Spleen (tissue), 11 donors: ENCODE measurements around the gene RNF43. TPM values are rescaled to one million over a fixed set of nuclear protein-coding genes. Genes with fewer than 3 reads are reported as not detected.

Experiments
- DNase-seq: peaks from one replicate; pipeline ENCODE4 v3.0.0-alpha.2; 2020
- H3K27ac ChIP-seq, 8 donors: fragments of 200-600 bp; sonication (generic) in 7 of 8; 1 replicate in 4 of 8; 2 replicates in 4 of 8; pipeline versions ENCODE4 v1.5.0 to v1.8.0; 2016 to 2021; ENCODE audit warnings: inconsistent platforms in 4 of 8, mild to moderate bottlenecking in 4 of 8, moderate library complexity in 1 of 8
- H3K27me3 ChIP-seq, 7 donors: fragments of 200-600 bp; sonication (generic) in 6 of 7; replicated peaks in 1 of 7; 1 replicate in 4 of 7; 2 replicates in 3 of 7; pipeline versions ENCODE4 v1.5.0 to v1.8.0; 2016 to 2021; ENCODE audit warnings: inconsistent platforms in 3 of 7, mild to moderate bottlenecking in 1 of 7
- H3K36me3 ChIP-seq, 6 donors: fragments of 200-600 bp; sonication (generic) in 5 of 6; 1 replicate in 4 of 6; 2 replicates in 2 of 6; pipeline versions ENCODE4 v1.5.0 to v1.8.0; 2016 to 2021; ENCODE audit warnings: inconsistent platforms in 2 of 6
- H3K4me1 ChIP-seq, 6 donors: fragments of 200-600 bp; sonication (generic) in 5 of 6; 1 replicate in 3 of 6; 2 replicates in 3 of 6; pipeline versions ENCODE4 v1.5.0 to v1.8.0; 2016 to 2021; ENCODE audit warnings: inconsistent platforms in 3 of 6
- H3K4me3 ChIP-seq, 8 donors: fragments of 200-600 bp; sonication (generic) in 7 of 8; 1 replicate in 4 of 8; 2 replicates in 4 of 8; pipeline versions ENCODE4 v1.5.0 to v1.8.0; 2016 to 2021; ENCODE audit warnings: inconsistent platforms in 4 of 8, mild to moderate bottlenecking in 4 of 8, moderate library complexity in 2 of 8
- H3K9me3 ChIP-seq, 8 donors: fragments of 200-600 bp; sonication (generic) in 7 of 8; 1 replicate in 4 of 8; 2 replicates in 4 of 8; pipeline versions ENCODE4 v1.5.0 to v1.8.0; 2016 to 2021; ENCODE audit warnings: inconsistent platforms in 4 of 8
- CTCF ChIP-seq, 11 experiments: fragments of 200-600 bp in 7 of 11; fragments of 450-650 bp in 4 of 11; sonication (generic) in 4 of 11; IDR thresholded peaks in 8 of 11; conservative IDR thresholded peaks in 3 of 11; 1 replicate in 7 of 11; 2 replicates in 4 of 11; pipeline versions ENCODE4 v1.4.0 to v1.8.0; 2016 to 2021; ENCODE audit warnings: antibody characterized with exemption in 11 of 11, inconsistent platforms in 4 of 11, mild to moderate bottlenecking in 1 of 11
- POLR2A ChIP-seq, 3 donors: fragments of 450-650 bp; IDR thresholded peaks; one replicate each; pipeline ENCODE4 v1.5.1; 2017; ENCODE audit warnings: antibody characterized with exemption in 3 of 3, mild to moderate bottlenecking in 1 of 3
- POLR2AphosphoS5 ChIP-seq, 3 donors: sonication (generic); formaldehyde crosslinking; IDR thresholded peaks; one replicate each; pipeline ENCODE4 v1.5.1; 2017; ENCODE audit warnings: antibody characterized with exemption in 3 of 3
- WGBS, 5 donors: extraction: QIAGEN DNeasy Blood & Tissue Kit in 3 of 5; methylation state at CpG; one replicate each; pipeline versions ENCODE4 v1.1.5 to v1.1.7; 2013 to 2018; 5-methylcytosine and 5-hydroxymethylcytosine counted together
- intact Hi-C: fragments of 100-400 bp; cut with DNase I; formaldehyde crosslinking; loops from one replicate; pipeline ENCODE4 v1.15.0; 2023; ENCODE audit warnings: low total_unique reads
- polyA plus RNA-seq, 3 donors: library from polyadenylated mRNA; stranded (reverse); fragments of 200-250 nt; gene quantifications; one replicate each; pipeline ENCODE4 v1.2.1, GENCODE V29; 2013
- total RNA-seq, 7 donors: library from RNA; depleted of rRNA in 3 of 7; stranded (reverse); fragments of >200 nt in 3 of 7; fragmentation: NEBNext Ultra II Directional in 4 of 7; extraction: Animal tissue kit (Norgen Biotek cat#: 25700) in 4 of 7; gene quantifications; one replicate each; pipeline versions ENCODE4 v1.1.0 to v1.2.1, GENCODE V29; 2016 to 2021
- donor health status: healthy with polysubstance abuse.
- donor health status: DM: no; HTN: no; CAD: no; lungs with moderate emphysema.
- donor health status: DM: no; HTN: no; CAD: no.
- donor health status: Bipolar disorder and iron deficiency.
- donor health status: healthy.
- donor health status: DM: no; HTN: no; CAD: no.
- donor health status: DM: yes; HTN: yes; CAD: no.

Gene RNF43
- total and polyA plus RNA-seq, 10 donors, result 0.38 to 1.8 (median 0.71) TPM

- Histone ChIP-seq H3K9me3 (no peaks in the 10 kb centered on the region), H3K4me3 (no peak overlapping the region), H3K4me1 (no peaks in the 10 kb centered on the region), H3K36me3 (no peaks in the 10 kb centered on the region), H3K27me3 (no peaks in the 10 kb centered on the region), H3K27ac (no peak overlapping the region)
- no peak for TF ChIP-seq POLR2AphosphoS5 (IDR thresholded peaks at IDR 0.05)
- TF ChIP-seq CTCF (IDR thresholded peaks at IDR 0.05 in 8 of 11, conservative IDR thresholded peaks at IDR 0.05 in 3 of 11), result no peak
- TF ChIP-seq POLR2A (IDR thresholded peaks at IDR 0.05), result no peak
- intact Hi-C loops, result no loop called here
- no peak for DNase-seq
Observed at GRCh38 chr17:58402047-58402446, 15.3 kb downstream of the RNF43 start.

DNA sequence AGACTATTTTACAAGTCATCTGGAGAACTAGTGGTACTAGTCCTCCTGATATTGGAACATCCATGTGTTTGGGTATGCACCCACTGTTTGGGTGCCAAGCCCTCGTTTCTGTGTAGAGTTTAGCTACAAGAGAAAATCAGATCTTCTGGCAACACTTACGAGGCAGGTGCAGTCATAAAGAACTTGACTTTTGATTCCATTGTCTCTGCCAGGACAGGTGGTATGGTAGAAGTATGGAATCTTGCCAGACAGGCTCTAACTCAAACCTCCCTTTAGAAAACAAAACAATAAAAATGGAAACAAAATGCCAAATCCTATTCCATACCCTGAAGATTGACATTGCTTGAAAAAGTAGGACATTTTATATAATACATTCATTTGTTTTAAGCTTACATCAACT, 16.0 kb downstream of the RNF43 start:
- Histone ChIP-seq H3K27me3 (no peaks in the 10 kb centered on the region), H3K27ac (no peak overlapping the region), H3K36me3 (no peaks in the 10 kb centered on the region), H3K9me3 (no peaks in the 10 kb centered on the region), H3K4me3 (no peak overlapping the region), H3K4me1 (no peaks in the 10 kb centered on the region)
- DNase-seq, result no peak
- WGBS, 5 donors, result 70 to 89% (median 86%) methylated on average over 2 of the region's 2 CpGs
- intact Hi-C loops, result no loop called here
- TF ChIP-seq POLR2AphosphoS5 (IDR thresholded peaks at IDR 0.05) (no peak), POLR2A (IDR thresholded peaks at IDR 0.05) (no peak), CTCF (IDR thresholded peaks at IDR 0.05 in 8 of 11, conservative IDR thresholded peaks at IDR 0.05 in 3 of 11) (no peak)

DNA sequence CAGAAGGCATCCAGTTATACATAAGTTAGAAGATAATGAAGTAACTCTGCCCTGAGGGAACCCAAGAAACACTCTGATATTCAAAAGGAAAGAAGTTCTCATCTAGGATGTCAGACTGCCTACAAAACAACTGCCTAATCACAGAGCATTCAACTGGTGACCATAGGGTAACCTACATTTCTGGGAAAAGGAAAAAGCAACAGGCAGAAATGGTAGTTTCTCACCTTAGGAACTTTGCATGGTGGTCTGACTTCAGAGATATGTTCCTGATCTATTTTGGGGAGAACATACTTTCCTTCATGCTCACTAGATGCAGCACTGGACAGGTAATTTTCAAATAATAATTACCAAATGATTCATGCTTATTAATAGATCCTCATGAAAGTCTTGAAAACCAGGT, 16.5 kb downstream of the RNF43 start:
- no peak overlapping the region for H3K27ac ChIP-seq
- H3K4me1 ChIP-seq, result no peaks in the 10 kb centered on the region
- no peaks in the 10 kb centered on the region for H3K27me3 ChIP-seq
- H3K9me3 ChIP-seq, result no peaks in the 10 kb centered on the region
- no peak overlapping the region for H3K4me3 ChIP-seq
- TF ChIP-seq CTCF (IDR thresholded peaks at IDR 0.05 in 8 of 11, conservative IDR thresholded peaks at IDR 0.05 in 3 of 11), result no peak
- TF ChIP-seq POLR2A (IDR thresholded peaks at IDR 0.05), result no peak
- no peak for TF ChIP-seq POLR2AphosphoS5 (IDR thresholded peaks at IDR 0.05)
- H3K36me3 ChIP-seq, result no peaks in the 10 kb centered on the region
- intact Hi-C loops, result no loop called here
- DNase-seq, result no peak

DNA sequence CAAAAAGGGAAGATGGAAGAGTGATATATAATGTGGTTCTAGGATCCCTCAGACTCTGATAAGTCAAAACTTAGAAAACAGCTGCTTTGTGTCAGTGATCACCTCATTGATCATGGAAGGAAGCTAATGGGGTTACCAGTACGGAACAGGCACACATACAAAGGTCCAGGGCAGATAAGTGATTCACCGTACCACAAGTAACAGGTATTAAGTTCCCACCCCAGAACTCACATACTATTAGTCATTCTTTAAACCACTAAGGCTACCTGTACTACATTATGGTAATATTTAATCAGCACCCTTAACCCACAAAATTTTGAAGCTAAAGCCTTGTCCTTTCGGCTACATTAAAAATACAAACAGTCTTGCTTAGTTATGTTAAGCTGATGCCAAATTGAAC, 17.4 kb downstream of the RNF43 start:
- TF ChIP-seq POLR2A (IDR thresholded peaks at IDR 0.05) (no peak), POLR2AphosphoS5 (IDR thresholded peaks at IDR 0.05) (no peak), CTCF (IDR thresholded peaks at IDR 0.05 in 8 of 11, conservative IDR thresholded peaks at IDR 0.05 in 3 of 11) (no peak)
- no peak overlapping the region for H3K4me3 ChIP-seq
- intact Hi-C loops, result no loop called here
- no peaks in the 10 kb centered on the region for H3K9me3 ChIP-seq
- no peaks in the 10 kb centered on the region for H3K4me1 ChIP-seq
- WGBS, 5 donors, result 87 to 97% (median 88%) methylated on average over 3 of the region's 3 CpGs
- no peaks in the 10 kb centered on the region for H3K27me3 ChIP-seq
- no peak overlapping the region for H3K27ac ChIP-seq
- no peak for DNase-seq
- no peaks in the 10 kb centered on the region for H3K36me3 ChIP-seq
